ENCODE results near the gene DBR1.

DBR1 gene

GRCh38 chr3:138119423-138119766 lies 55.3 kb downstream of the DBR1 start:
- DNase-seq: no peak

GRCh38 chr3:138118612-138119422 lies 55.9 kb downstream of the DBR1 start:
- DNase-seq: peak; percentile 35 to 46

DNA sequence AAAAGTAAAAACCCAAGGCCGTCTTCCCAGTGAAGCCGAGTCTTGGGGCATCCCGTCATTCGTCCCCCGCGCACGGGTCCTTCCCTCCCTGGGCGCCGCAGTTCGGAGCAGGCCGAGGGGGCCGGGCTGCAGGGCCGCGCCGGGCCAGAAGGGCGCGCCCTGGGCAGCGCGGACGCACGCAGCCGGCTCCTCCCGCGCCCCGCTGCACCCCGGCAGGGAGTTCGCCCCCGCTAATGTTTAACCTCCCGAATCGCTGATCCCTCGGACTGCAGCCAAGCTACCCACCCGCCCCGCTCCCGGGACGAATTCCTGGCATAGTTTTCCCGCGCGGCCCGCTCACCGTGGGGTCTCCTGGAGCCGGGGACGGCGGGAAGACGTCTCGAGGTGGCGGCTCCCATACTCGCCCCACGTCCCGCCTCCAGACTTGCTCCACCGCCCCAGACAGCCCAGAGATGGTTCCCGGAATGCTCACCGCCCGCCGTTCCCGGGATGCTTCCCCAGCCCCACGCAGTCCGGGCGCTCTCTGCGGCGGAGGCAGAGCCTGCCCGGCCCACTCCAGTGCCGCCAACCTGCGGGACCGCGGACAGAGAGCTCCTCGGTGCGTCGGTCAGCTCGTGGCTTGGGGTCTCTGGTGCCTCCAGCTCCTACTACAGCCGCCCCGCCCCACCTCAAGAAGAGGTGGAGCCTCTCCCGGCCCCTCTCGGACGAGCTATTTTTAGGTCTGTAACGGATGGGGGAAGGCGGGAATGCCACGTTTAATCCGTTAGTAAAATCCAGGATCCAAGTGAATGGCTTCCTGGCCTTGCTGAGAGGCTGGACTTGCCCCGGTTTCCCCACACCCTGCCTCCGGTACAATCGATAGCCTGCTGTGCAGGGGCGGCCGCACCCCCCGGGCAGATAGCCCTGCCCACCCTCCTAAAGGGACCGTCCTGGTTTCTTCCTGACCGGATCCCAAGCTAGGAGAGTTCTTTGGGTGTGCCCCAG lies 59.4 kb downstream of the DBR1 start, which contains the start of gene DZIP1L:
DZIP1L (minus strand) TSS at position 621 of the 984 bp plus-strand sequence. CDS start 11,637 bp downstream, outside the sequence.
- no peak for DNase-seq

DNA sequence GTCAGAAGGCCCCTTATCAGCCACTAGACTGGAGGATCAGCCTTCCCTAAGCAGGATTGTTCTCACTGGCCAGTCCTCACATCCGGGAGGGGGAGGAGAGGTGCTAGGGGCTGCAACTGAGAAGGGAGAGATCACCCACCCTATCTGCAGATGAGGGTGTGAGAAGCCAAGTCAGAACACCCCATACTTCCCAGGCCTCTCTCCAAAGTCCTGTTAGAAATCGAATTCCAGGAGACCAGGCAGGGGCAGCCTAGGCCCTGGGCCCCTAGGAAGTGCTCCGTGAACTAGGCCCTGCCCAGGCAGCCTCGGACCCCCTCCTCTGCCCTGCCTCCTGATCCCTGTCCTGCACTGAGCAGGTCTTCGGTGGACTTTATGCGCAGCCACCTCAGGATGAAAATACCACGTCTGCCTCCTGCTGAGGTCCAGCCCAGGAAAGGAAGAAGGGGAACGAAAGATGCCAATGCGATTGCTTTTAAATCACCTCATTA lies 60.2 kb downstream of the DBR1 start:
- no peak for DNase-seq

- no peak for DNase-seq
These were observed 61.4 kb downstream of the DBR1 start for GRCh38 chr3:138113326-138113725.

GRCh38 chr3:138112362-138112761 lies 62.4 kb downstream of the DBR1 start:
- DNase-seq: no peak

Data from CD4-positive, alpha-beta T cell treated with Interleukin-4 for 1 hour (primary cell).